Measurements from ENCODE around the gene MAST4. TPM values are rescaled to one million over a fixed set of nuclear protein-coding genes. Genes with fewer than 3 reads are reported as not detected.
"Not testable (repeated sequence)": the region's sequence is repeated elsewhere in the genome, so short reads cannot be mapped to it uniquely, and the experiment has no call there.

The MAST4 gene
- total RNA-seq, 1 donor from 2014 or later: 42.0 TPM

DNA sequence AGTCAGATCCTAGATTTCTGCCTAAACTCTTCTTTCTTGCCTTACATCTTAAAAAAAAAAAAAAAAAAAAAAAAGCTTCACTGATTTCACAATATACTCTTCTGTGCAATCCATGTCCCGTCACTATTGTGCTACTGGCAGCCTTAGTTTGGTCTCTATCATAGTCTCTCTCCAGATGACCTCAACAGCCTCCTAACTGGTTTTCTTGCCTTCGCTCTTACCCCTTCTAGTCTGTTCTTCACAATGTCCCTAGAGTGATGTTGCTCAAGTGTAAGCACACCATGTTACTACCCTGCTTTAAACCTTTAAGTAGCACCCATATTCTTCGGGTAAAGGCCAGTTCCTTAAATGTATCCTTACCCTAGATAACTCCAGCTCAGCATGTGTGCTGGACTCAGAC, 574.6 kb downstream of the MAST4 start:
- DNase-seq (no peak), ATAC-seq (ENCODE audit: poor library complexity) (peak; percentile 70)
- intact Hi-C loops (cut with DNase I): no loop called here

DNA sequence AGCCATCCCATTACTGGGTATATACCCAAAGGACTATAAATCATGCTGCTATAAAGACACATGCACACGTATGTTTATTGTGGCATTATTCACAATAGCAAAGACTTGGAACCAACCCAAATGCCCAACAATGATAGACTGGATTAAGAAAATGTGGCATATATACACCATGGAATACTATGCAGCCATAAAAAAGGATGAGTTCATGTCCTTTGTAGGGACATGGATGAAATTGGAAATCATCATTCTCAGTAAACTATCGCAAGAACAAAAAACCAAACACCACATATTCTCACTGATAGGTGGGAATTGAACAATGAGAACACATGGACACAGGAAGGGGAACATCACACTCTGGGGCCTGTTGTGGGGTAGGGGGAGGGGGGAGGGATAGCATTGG, 577.2 kb downstream of the MAST4 start:
- ATAC-seq (ENCODE audit: poor library complexity); intact Hi-C loops (cut with DNase I); DNase-seq: not testable (repeated sequence)

DNA sequence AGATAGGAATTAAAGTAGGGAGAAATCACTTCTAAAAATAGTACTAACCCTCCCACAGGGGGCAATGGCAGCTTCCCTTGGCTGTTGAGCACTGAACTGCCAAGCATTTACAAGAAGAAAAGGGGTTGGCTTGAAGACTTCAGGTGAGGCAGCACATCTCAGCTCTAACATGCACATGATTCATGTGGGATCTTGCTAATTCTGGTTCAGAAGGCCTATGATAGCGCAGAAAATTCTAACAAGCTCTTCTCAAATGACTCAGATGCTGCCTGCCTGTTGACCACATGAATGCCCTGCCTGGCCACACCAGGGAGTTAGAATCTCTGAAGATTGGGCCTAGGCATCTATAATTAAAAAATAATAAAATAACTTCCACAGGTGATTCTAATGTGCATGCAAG, 577.8 kb downstream of the MAST4 start:
- DNase-seq (no peak), ATAC-seq (ENCODE audit: poor library complexity) (no peak)
- intact Hi-C loops (cut with DNase I): no loop called here

DNA sequence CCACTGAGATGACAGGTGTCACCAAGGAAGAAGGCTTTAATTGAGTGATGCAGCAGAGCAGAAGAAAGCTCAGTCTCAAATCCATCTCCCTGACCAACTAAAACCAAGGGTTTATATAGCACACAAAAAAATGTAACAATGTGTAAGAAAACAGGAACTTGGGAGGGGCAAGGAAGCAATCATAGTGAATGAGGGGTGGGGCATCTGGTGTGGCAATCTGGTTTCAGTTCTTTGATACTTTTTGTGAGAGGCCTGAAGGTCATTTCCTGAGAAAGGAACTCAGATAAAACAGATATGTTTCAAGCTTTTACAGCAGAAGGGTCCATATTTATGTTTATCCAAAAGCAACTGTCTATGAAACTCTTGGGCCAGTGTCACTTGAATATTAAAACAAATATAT, 580.7 kb downstream of the MAST4 start:
- DNase-seq (no peak), ATAC-seq (ENCODE audit: poor library complexity) (no peak)
- intact Hi-C loops (cut with DNase I): no loop called here

DNA sequence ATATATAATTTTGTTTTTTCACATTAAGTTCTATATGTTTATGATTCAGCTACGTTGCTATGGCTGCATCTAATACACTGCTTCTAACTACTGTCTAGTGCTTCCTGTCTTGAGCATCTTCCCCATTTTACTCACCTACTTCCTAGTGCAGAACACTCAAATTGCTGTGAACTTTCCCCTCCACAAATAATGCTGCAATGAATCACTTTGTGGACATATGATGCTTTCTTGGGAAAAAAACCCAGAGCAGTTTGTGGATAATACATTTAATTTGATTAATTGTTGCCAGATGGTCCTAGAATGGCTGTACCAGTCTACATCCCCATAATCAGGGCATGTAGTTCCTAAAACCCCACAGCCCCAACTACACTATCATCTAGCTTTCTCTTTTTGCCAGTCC, 581.9 kb downstream of the MAST4 start:
- ATAC-seq (ENCODE audit: poor library complexity): no peak
- DNase-seq: no peak
- intact Hi-C loops (cut with DNase I): no loop called here

GRCh38 chr5:67178966-67179365, 582.8 kb downstream of the MAST4 start:
- no peak for DNase-seq
- intact Hi-C loops (cut with DNase I): no loop called here
- no peak for ATAC-seq (ENCODE audit: poor library complexity)

- no peak for DNase-seq
- intact Hi-C loops (cut with DNase I): no loop called here
- ATAC-seq (ENCODE audit: poor library complexity): no peak
Observed at GRCh38 chr5:67179697-67180361, 583.6 kb downstream of the MAST4 start.

GRCh38 chr5:67181648-67182221, 585.5 kb downstream of the MAST4 start:
- DNase-seq (no peak), ATAC-seq (ENCODE audit: poor library complexity) (peak; percentile 13)
- intact Hi-C loops (cut with DNase I): no loop called here

- peak; percentile 94 for ATAC-seq (ENCODE audit: poor library complexity)
- DNase-seq: peak; percentile 78
- intact Hi-C loops (cut with DNase I): no loop called here
Observed at GRCh38 chr5:67182301-67182790, 586.2 kb downstream of the MAST4 start.

- ATAC-seq (ENCODE audit: poor library complexity) (peak; percentile 66), DNase-seq (no peak)
- intact Hi-C loops (cut with DNase I): no loop called here
Observed at GRCh38 chr5:67183859-67184258, 587.7 kb downstream of the MAST4 start.

- ATAC-seq (ENCODE audit: poor library complexity) (no peak), DNase-seq (no peak)
- intact Hi-C loops (cut with DNase I): no loop called here
Observed at GRCh38 chr5:67187006-67187715, 591.0 kb downstream of the MAST4 start.

GRCh38 chr5:67188274-67189078, 592.3 kb downstream of the MAST4 start:
- ATAC-seq (ENCODE audit: poor library complexity): no peak
- intact Hi-C loops (cut with DNase I): no loop called here

DNA sequence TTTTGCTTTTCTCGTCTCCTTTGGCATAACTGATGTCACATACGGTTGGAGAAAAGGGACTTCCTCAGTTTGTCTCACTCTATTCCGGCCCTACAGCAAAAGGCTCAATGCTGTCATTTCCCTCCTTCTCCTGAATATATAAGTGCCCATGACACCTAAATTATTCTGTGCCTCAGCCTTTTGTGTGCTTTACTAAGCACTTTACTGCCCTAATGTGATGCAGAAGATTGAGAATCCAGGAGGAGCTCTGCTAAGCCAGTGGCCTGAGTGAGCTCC, 592.8 kb downstream of the MAST4 start:
- DNase-seq (no peak), ATAC-seq (ENCODE audit: poor library complexity) (no peak)
- intact Hi-C loops (cut with DNase I): no loop called here

More at GRCh38 chr5:67188274-67189078, 592.3 kb downstream of the MAST4 start:
- no peak for DNase-seq

GRCh38 chr5:67189931-67190330, 593.7 kb downstream of the MAST4 start:
- ATAC-seq (ENCODE audit: poor library complexity): no peak
- intact Hi-C loops (cut with DNase I): no loop called here
- no peak for DNase-seq

- intact Hi-C loops (cut with DNase I): no loop called here
- DNase-seq (no peak), ATAC-seq (ENCODE audit: poor library complexity) (no peak)
Observed at GRCh38 chr5:67190410-67190809, 594.2 kb downstream of the MAST4 start.

- no peak for DNase-seq
- ATAC-seq (ENCODE audit: poor library complexity): no peak
- intact Hi-C loops (cut with DNase I): no loop called here
Observed at GRCh38 chr5:67190861-67191260, 594.7 kb downstream of the MAST4 start.

GRCh38 chr5:67192719-67193438, 596.7 kb downstream of the MAST4 start:
- peak; percentile 16 for ATAC-seq (ENCODE audit: poor library complexity)
- intact Hi-C loops (cut with DNase I): no loop called here
- no peak for DNase-seq

- intact Hi-C loops (cut with DNase I): no loop called here
- DNase-seq: no peak
- no peak for ATAC-seq (ENCODE audit: poor library complexity)
Observed at GRCh38 chr5:67193439-67193807, 597.2 kb downstream of the MAST4 start.

DNA sequence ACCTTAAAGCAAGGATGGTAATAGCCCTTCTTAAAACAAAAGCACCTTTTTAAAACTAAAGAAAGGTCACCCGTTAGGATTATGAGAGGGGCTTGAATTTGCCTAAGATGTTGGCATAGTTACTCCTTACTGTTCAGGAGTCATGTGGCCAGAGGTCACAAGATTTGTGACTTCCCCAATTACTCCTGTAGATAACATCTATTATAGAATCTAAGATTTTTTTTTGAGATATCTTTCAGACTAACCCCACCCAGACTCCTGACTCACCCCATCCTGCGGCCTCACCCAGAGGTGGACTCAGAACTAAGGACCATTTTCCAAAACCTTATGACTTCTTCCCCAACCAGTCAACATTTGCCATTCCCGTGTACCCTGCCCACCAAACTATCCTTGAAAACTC, 598.0 kb downstream of the MAST4 start:
- ATAC-seq (ENCODE audit: poor library complexity) (no peak), DNase-seq (no peak)
- intact Hi-C loops (cut with DNase I): no loop called here

Data from Right ventricle myocardium superior (tissue), 1 donor.